CD4-positive, alpha-beta memory T cell (primary cell): ENCODE measurements around the gene GNAS-AS1. TPM values are rescaled to one million over a fixed set of nuclear protein-coding genes. Genes with fewer than 3 reads are reported as not detected.

ENCODE experiments used
- CTCF ChIA-PET: fragments of 350-600 bp; sonication (Branson Sonifier 250); formaldehyde crosslinking; loops from one replicate; lab custom pipeline; 2021; ENCODE audit warnings: inconsistent platforms; ENCODE audit not compliant: partially characterized antibody; lab: Charles Lee
- POLR2A ChIA-PET: fragments of 350-600 bp; sonication (Branson Sonifier 250); formaldehyde crosslinking; loops from one replicate; lab custom pipeline; 2021; ENCODE audit not compliant: partially characterized antibody; lab: Charles Lee
- DNase-seq, 5 donors: peaks; one replicate each; pipeline versions ENCODE4 v3.0.0 to v3.0.0-alpha.2; 2020 to 2022; ENCODE audit warnings: mixed read lengths in 1 of 5
- H3K27ac ChIP-seq: one replicate; pipeline ENCODE4 v1.7.0; 2013; ENCODE audit warnings: low read depth, low read length
- H3K27me3 ChIP-seq: 2 replicates; pipeline ENCODE4 v1.7.0; 2013; ENCODE audit warnings: mild to moderate bottlenecking, low read length, moderate library complexity; ENCODE audit not compliant: insufficient read depth
- H3K36me3 ChIP-seq: 2 replicates; pipeline ENCODE4 v1.7.0; 2013; ENCODE audit warnings: mild to moderate bottlenecking, low read length, moderate library complexity; ENCODE audit not compliant: insufficient read depth
- H3K4me1 ChIP-seq: 2 replicates; pipeline ENCODE4 v1.7.0; 2013; ENCODE audit warnings: mild to moderate bottlenecking, low read length, moderate library complexity; ENCODE audit not compliant: insufficient read depth
- H3K4me3 ChIP-seq, 2 donors: one replicate each; pipeline ENCODE4 v1.7.0; 2013; ENCODE audit warnings: low read length in 2 of 2, mild to moderate bottlenecking in 1 of 2
- H3K9me3 ChIP-seq, 2 donors: one replicate each; pipeline ENCODE4 v1.7.0; 2013; ENCODE audit warnings: low read length in 2 of 2, control low read depth in 1 of 2; ENCODE audit not compliant: control insufficient read depth in 1 of 2
- H3K27ac Mint-ChIP-seq, 7 donors: one replicate each; pipeline ENCODE4 v1.8.0; 2020 to 2021; ENCODE audit warnings: mixed read lengths in 7 of 7, mild to moderate bottlenecking in 6 of 7, inconsistent platforms in 3 of 7, moderate library complexity in 3 of 7
- H3K27me3 Mint-ChIP-seq, 2 donors: one replicate each; pipeline ENCODE4 v1.8.0; 2020 to 2021; ENCODE audit warnings: mixed read lengths in 2 of 2
- H3K36me3 Mint-ChIP-seq, 2 donors: one replicate each; pipeline ENCODE4 v1.8.0; 2020 to 2021; ENCODE audit warnings: mixed read lengths in 2 of 2, inconsistent platforms in 1 of 2, mild to moderate bottlenecking in 1 of 2
- H3K4me1 Mint-ChIP-seq, 4 donors: one replicate each; pipeline ENCODE4 v1.8.0; 2020 to 2021; ENCODE audit warnings: mixed read lengths in 4 of 4, mild to moderate bottlenecking in 1 of 4
- H3K4me3 Mint-ChIP-seq, 8 donors: one replicate each; pipeline ENCODE4 v1.8.0; 2020 to 2021; ENCODE audit warnings: mixed read lengths in 8 of 8, mild to moderate bottlenecking in 7 of 8, moderate library complexity in 6 of 8, inconsistent platforms in 3 of 8
- H3K9me3 Mint-ChIP-seq, 8 donors: one replicate each; pipeline ENCODE4 v1.8.0; 2020 to 2021; ENCODE audit warnings: mixed read lengths in 8 of 8, mild to moderate bottlenecking in 5 of 8, inconsistent platforms in 3 of 8, moderate library complexity in 1 of 8
- intact Hi-C: fragments of 100-400 bp; cut with micrococcal nuclease; formaldehyde crosslinking; loops from one replicate; pipeline ENCODE4 v1.15.1; 2023
- polyA plus RNA-seq, 2 donors: library from polyadenylated mRNA; unstranded; fragments of 300-500 nt; fragmentation: Illumina TruSeq; gene quantifications; one replicate each; pipeline ENCODE4 v1.2.3, GENCODE V29; 2021
- total RNA-seq, 2 experiments: library from RNA; stranded (reverse); gene quantifications; one replicate each; pipeline ENCODE4 v1.2.3, GENCODE V29; 2021

The GNAS-AS1 gene
- total and polyA plus RNA-seq, 4 experiments from 2014 or later: 0.94 to 1.1 TPM; not detected in 2

- peak overlapping the region; percentile 80 for H3K27ac ChIP-seq
- POLR2A ChIA-PET: no interaction called here
- H3K9me3 ChIP-seq: no peaks in the 10 kb centered on the region
- H3K4me3 ChIP-seq: peak overlapping the region in 1 of 2 donors; percentile 1
- no peaks in the 10 kb centered on the region for H3K27me3 Mint-ChIP-seq
- H3K4me3 Mint-ChIP-seq: peak overlapping the region; percentile 55 to 94 (median 80)
- H3K27ac Mint-ChIP-seq: peak overlapping the region; percentile 62 to 95 (median 83)
- peaks cover 14 to 68% of the 10 kb centered on the region in 2 donors for H3K36me3 Mint-ChIP-seq
- no peaks in the 10 kb centered on the region for H3K27me3 ChIP-seq
- intact Hi-C loops: loop anchor here (10.0 kb wide), 1 partner anchor 1501 kb away; the partner anchor contains the start of gene RBM38
- no peaks in the 10 kb centered on the region for H3K9me3 Mint-ChIP-seq
- peaks cover 50 to 84% (median 62%) of the 10 kb centered on the region in 4 donors for H3K4me1 Mint-ChIP-seq
- H3K36me3 ChIP-seq: peaks cover 11% of the 10 kb centered on the region
- CTCF ChIA-PET: no interaction called here
- H3K4me1 ChIP-seq: peaks cover 52% of the 10 kb centered on the region
- DNase-seq: no peak
Observed at GRCh38 chr20:58895448-58896180, 44.9 kb upstream of the GNAS-AS1 start.

- DNase-seq: no peak
- Histone ChIP-seq H3K4me1 (peaks cover 52% of the 10 kb centered on the region), H3K27me3 (no peaks in the 10 kb centered on the region), H3K27ac (peak overlapping the region; percentile 80), H3K9me3 (no peaks in the 10 kb centered on the region), H3K4me3 (peak overlapping the region in 1 of 2 donors; percentile 1), H3K36me3 (peaks cover 10% of the 10 kb centered on the region)
- peaks cover 14 to 61% of the 10 kb centered on the region in 2 donors for H3K36me3 Mint-ChIP-seq
- ChIA-PET CTCF (no interaction called here), POLR2A (no interaction called here)
- no peaks in the 10 kb centered on the region for H3K9me3 Mint-ChIP-seq
- H3K4me3 Mint-ChIP-seq: peak overlapping the region; percentile 45 to 94 (median 80)
- peak overlapping the region; percentile 62 to 95 (median 83) for H3K27ac Mint-ChIP-seq
- H3K4me1 Mint-ChIP-seq: peaks cover 43 to 76% (median 56%) of the 10 kb centered on the region in 4 donors
- intact Hi-C loops: loop anchor here (5.0 to 10.0 kb wide), 2 partner anchors 272 to 1500 kb away; partner anchors contain the start of gene RBM38
- H3K27me3 Mint-ChIP-seq: no peaks in the 10 kb centered on the region
Observed at GRCh38 chr20:58894652-58895447, 44.1 kb upstream of the GNAS-AS1 start.

GRCh38 chr20:58893355-58894120 lies 42.8 kb upstream of the GNAS-AS1 start:
- no peaks in the 10 kb centered on the region for H3K9me3 ChIP-seq
- peak overlapping the region; percentile 80 for H3K27ac ChIP-seq
- Mint-ChIP-seq H3K4me1 (peaks cover 37 to 63% (median 49%) of the 10 kb centered on the region in 4 donors), H3K36me3 (peaks cover 10 to 50% of the 10 kb centered on the region in 2 donors), H3K4me3 (peak overlapping the region; percentile 52 to 94 (median 77)), H3K27ac (peak overlapping the region; percentile 0 to 95 (median 87)), H3K9me3 (peaks cover 0 to 2% (median 0%) of the 10 kb centered on the region in 8 donors), H3K27me3 (no peaks in the 10 kb centered on the region)
- no peaks in the 10 kb centered on the region for H3K27me3 ChIP-seq
- peak in 1 of 5 donors; percentile 65 for DNase-seq
- peak overlapping the region in 1 of 2 donors; percentile 7 for H3K4me3 ChIP-seq
- no peaks in the 10 kb centered on the region for H3K36me3 ChIP-seq
- peaks cover 47% of the 10 kb centered on the region for H3K4me1 ChIP-seq
- intact Hi-C loops: loop anchor here (1.0 to 10.0 kb wide), 5 partner anchors 15 to 1499 kb away; partner anchors contain the start of genes ATP5F1E and RBM38
- ChIA-PET POLR2A (interaction anchor here (1.1 to 4.7 kb wide), 2 partner anchors 139 to 229 kb away, joined by 3 to 69 read pairs; partner anchors contain the start of gene ATP5F1E), CTCF (no interaction called here)

DNA sequence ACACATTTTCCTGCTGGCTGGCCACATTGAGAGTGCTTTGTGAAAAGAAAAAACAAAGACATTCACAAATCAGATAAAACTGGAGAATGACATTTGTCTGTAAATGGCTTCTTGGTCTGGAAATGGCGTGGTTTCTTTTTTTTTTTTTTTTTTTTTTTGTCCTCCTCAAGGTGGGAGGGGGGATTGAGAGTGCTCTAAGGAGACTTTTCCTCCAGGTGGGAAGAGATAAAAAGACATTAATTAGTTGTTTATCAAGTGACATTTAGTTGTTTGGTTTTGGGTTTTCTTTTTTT lies 42.2 kb upstream of the GNAS-AS1 start:
- POLR2A ChIA-PET: interaction anchor here (1.1 to 4.7 kb wide), 2 partner anchors 140 to 230 kb away, joined by 3 to 69 read pairs; partner anchors contain the start of gene ATP5F1E

GRCh38 chr20:58892141-58892931 lies 41.6 kb upstream of the GNAS-AS1 start:
- POLR2A ChIA-PET: interaction anchor here (0.9 to 4.7 kb wide), 10 partner anchors 14 to 503 kb away, joined by 3 to 69 read pairs (median 6); partner anchors contain the start of genes ATP5F1E, GNAS, NELFCD and PRELID3B
- H3K4me1 ChIP-seq: peaks cover 55% of the 10 kb centered on the region

More for the DNA sequence above, 42.2 kb upstream of the GNAS-AS1 start:
- Mint-ChIP-seq H3K4me1 (peaks cover 35 to 60% (median 52%) of the 10 kb centered on the region in 4 donors), H3K27me3 (no peaks in the 10 kb centered on the region), H3K36me3 (peaks cover 9 to 47% of the 10 kb centered on the region in 2 donors), H3K4me3 (peak overlapping the region; percentile 93 to 98 (median 96)), H3K27ac (peak overlapping the region; percentile 95 to 99 (median 98)), H3K9me3 (peaks cover 0 to 2% (median 0%) of the 10 kb centered on the region in 8 donors)
- H3K9me3 ChIP-seq: no peaks in the 10 kb centered on the region
- no peaks in the 10 kb centered on the region for H3K27me3 ChIP-seq
- H3K27ac ChIP-seq: peak overlapping the region; percentile 80
- no peaks in the 10 kb centered on the region for H3K36me3 ChIP-seq
- H3K4me3 ChIP-seq: peak overlapping the region; percentile 36 to 69
- H3K4me1 ChIP-seq: peaks cover 53% of the 10 kb centered on the region
- intact Hi-C loops: loop anchor here (1.0 to 10.0 kb wide), 6 partner anchors 16 to 1498 kb away; partner anchors contain the start of genes ATP5F1E, NELFCD and RBM38
- DNase-seq: no peak
- CTCF ChIA-PET: no interaction called here

More at GRCh38 chr20:58892141-58892931, 41.6 kb upstream of the GNAS-AS1 start:
- peak; percentile 72 to 85 (median 75) for DNase-seq
- H3K27ac ChIP-seq: peak overlapping the region; percentile 80
- Mint-ChIP-seq H3K4me3 (peak overlapping the region; percentile 93 to 98 (median 96)), H3K36me3 (peaks cover 9 to 43% of the 10 kb centered on the region in 2 donors), H3K27ac (peak overlapping the region; percentile 95 to 99 (median 98)), H3K27me3 (no peaks in the 10 kb centered on the region), H3K4me1 (peaks cover 32 to 59% (median 49%) of the 10 kb centered on the region in 4 donors), H3K9me3 (peaks cover 0 to 2% (median 0%) of the 10 kb centered on the region in 8 donors)
- H3K36me3 ChIP-seq: no peaks in the 10 kb centered on the region
- H3K4me3 ChIP-seq: peak overlapping the region; percentile 52 to 69
- intact Hi-C loops: loop anchor here (1.0 to 10.0 kb wide), 5 partner anchors 16 to 1498 kb away; partner anchors contain the start of genes NELFCD and RBM38
- no peaks in the 10 kb centered on the region for H3K27me3 ChIP-seq
- CTCF ChIA-PET: no interaction called here
- H3K9me3 ChIP-seq: no peaks in the 10 kb centered on the region
